Esophagus squamous epithelium (tissue), 5 donors: ENCODE measurements around the gene LIM2. TPM values are rescaled to one million over a fixed set of nuclear protein-coding genes. Genes with fewer than 3 reads are reported as not detected.

ENCODE experiments used
- DNase-seq: peaks from one replicate; lab custom pipeline; 2025; lab: John Stamatoyannopoulos, UW
- H3K27ac ChIP-seq, 4 donors: fragments of 200-600 bp; sonication (generic); one replicate each; pipeline ENCODE4 v1.5.1; 2016 to 2019; ENCODE audit warnings: mild to moderate bottlenecking in 1 of 4
- H3K27me3 ChIP-seq, 4 donors: fragments of 200-600 bp; sonication (generic); 1 replicate in 3 of 4; 2 replicates in 1 of 4; pipeline versions ENCODE4 v1.5.1 to v1.6.0; 2017 to 2021; ENCODE audit warnings: antibody characterized with exemption in 1 of 4
- H3K36me3 ChIP-seq, 3 donors: fragments of 200-600 bp; sonication (generic); one replicate each; pipeline ENCODE4 v1.5.1; 2016 to 2019
- H3K4me1 ChIP-seq, 3 donors: fragments of 200-600 bp; sonication (generic); one replicate each; pipeline ENCODE4 v1.5.1; 2017 to 2019
- H3K4me3 ChIP-seq, 4 donors: fragments of 200-600 bp; sonication (generic); 1 replicate in 3 of 4; 2 replicates in 1 of 4; pipeline ENCODE4 v1.5.1; 2016 to 2019; ENCODE audit warnings: mild to moderate bottlenecking in 2 of 4, moderate library complexity in 1 of 4
- H3K9me3 ChIP-seq, 3 donors: fragments of 200-600 bp; sonication (generic); one replicate each; pipeline ENCODE4 v1.5.1; 2016 to 2019
- POLR2A ChIP-seq, 4 donors: fragments of 450-650 bp; IDR thresholded peaks; one replicate each; pipeline ENCODE4 v1.6.1; 2017; ENCODE audit warnings: antibody characterized with exemption in 4 of 4, mild to moderate bottlenecking in 4 of 4, moderate library complexity in 3 of 4
- WGBS, 2 donors: methylation state at CpG; one replicate each; pipeline ENCODE4 v1.1.5; 2018; 5-methylcytosine and 5-hydroxymethylcytosine counted together
- intact Hi-C: fragments of 100-400 bp; cut with DNase I; formaldehyde crosslinking; loops from one replicate; pipeline ENCODE4 v1.15.0; 2022
- total RNA-seq, 4 donors: library from RNA; depleted of rRNA; stranded (reverse); fragments of >200 nt; gene quantifications; one replicate each; pipeline ENCODE4 v1.1.0, GENCODE V29; 2016
- TF ChIP-seq, protein P1 (sequence below), 6 experiments: fragments of 450-650 bp in 4 of 6; fragments of 200-600 bp in 2 of 6; sonication (generic) in 2 of 6; IDR thresholded peaks; one replicate each; pipeline ENCODE4 v1.5.1; 2016 to 2019; ENCODE audit warnings: antibody characterized with exemption in 6 of 6, mild to moderate bottlenecking in 4 of 6, moderate library complexity in 4 of 6
- donor health status: DM: yes; HTN: yes; CAD: no.

Gene LIM2
- total RNA-seq, 4 donors from 2014 or later, result not detected

DNA sequence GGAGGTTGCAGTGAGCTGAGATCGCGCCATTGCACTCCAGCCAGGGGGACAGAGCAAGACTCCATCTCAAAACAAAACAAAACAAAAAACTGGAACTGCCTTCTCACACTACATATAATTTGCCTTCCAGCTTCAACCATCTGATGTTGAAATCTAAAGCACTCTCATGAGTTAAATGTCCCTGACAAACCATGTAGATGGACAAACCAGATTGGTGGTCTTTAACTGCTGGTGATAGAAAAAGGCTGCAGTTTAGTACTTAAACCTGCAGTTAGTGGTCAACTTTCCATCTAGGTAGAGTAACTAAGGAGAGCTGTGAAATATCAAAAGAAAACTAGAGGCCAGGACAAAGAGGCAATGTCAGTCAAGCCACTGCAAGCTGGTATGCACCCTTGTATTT lies 8.4 kb upstream of the LIM2 start:
- Histone ChIP-seq H3K4me3 (no peak overlapping the region), H3K27me3 (no peaks in the 10 kb centered on the region), H3K9me3 (no peaks in the 10 kb centered on the region), H3K27ac (peak overlapping the region in 2 of 4 donors; percentile 57 to 86), H3K36me3 (no peaks in the 10 kb centered on the region), H3K4me1 (peaks cover 5 to 40% (median 11%) of the 10 kb centered on the region in 3 donors)
- intact Hi-C loops, result no loop called here
- DNase-seq, result no peak
- 89 to 96% methylated on average over 2 of the region's 2 CpGs for WGBS, 2 donors
- TF ChIP-seq, protein P1, sequence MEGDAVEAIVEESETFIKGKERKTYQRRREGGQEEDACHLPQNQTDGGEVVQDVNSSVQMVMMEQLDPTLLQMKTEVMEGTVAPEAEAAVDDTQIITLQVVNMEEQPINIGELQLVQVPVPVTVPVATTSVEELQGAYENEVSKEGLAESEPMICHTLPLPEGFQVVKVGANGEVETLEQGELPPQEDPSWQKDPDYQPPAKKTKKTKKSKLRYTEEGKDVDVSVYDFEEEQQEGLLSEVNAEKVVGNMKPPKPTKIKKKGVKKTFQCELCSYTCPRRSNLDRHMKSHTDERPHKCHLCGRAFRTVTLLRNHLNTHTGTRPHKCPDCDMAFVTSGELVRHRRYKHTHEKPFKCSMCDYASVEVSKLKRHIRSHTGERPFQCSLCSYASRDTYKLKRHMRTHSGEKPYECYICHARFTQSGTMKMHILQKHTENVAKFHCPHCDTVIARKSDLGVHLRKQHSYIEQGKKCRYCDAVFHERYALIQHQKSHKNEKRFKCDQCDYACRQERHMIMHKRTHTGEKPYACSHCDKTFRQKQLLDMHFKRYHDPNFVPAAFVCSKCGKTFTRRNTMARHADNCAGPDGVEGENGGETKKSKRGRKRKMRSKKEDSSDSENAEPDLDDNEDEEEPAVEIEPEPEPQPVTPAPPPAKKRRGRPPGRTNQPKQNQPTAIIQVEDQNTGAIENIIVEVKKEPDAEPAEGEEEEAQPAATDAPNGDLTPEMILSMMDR (IDR thresholded peaks at IDR 0.05), result no peak
- TF ChIP-seq POLR2A (IDR thresholded peaks at IDR 0.05), result no peak

DNA sequence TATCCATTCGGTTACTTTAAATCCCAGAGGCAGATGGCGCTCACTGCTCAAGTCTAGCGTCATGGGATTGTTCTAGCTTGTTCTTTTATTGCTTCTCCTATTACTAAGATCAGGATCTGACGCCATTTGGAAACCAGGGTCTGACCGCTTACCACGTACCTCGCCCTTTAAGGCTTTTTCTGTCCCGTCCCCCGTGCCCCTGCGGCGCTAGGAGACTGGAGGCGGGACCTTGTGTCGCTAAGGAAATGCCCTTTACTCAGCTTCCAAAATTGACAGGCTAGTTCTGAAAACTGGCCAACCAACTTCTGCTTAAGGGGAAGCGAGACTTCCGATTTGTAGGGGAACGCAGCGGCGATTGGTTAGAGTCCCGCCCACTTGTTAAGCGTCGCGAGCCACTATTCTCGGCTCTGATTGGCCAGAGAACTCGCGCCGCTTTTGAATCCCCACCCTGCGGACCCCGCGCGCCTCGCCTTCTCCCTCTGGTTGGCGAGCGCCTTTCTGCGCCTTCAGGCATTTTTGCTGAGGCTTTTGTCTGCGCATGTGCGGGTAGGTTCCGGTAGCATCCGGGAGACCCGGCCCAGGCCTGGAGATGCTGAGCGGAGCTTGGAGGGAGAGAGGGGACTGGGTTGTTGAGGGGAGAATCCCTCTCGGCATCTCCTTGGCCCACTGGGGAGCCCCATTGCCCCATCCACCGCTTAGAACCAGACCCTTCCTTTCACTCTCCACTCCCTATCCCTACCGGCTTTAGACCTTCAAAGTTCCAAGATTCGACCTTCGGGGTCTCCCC lies 6.5 kb upstream of the LIM2 start:
- peak in 1 of 4 donors; percentile 27 for TF ChIP-seq POLR2A (IDR thresholded peaks at IDR 0.05)
- TF ChIP-seq, protein P1 (IDR thresholded peaks at IDR 0.05), result no peak
- Histone ChIP-seq H3K4me3 (peak overlapping the region; percentile 14 to 66 (median 40)), H3K36me3 (no peaks in the 10 kb centered on the region), H3K9me3 (no peaks in the 10 kb centered on the region), H3K4me1 (peaks cover 5 to 50% (median 11%) of the 10 kb centered on the region in 3 donors), H3K27ac (peak overlapping the region; percentile 62 to 88 (median 85)), H3K27me3 (no peaks in the 10 kb centered on the region)
- peak; percentile 83 for DNase-seq
- 3% methylated on average over 13 to 15 of the region's 45 CpGs for WGBS, 2 donors
- intact Hi-C loops, result no loop called here

DNA sequence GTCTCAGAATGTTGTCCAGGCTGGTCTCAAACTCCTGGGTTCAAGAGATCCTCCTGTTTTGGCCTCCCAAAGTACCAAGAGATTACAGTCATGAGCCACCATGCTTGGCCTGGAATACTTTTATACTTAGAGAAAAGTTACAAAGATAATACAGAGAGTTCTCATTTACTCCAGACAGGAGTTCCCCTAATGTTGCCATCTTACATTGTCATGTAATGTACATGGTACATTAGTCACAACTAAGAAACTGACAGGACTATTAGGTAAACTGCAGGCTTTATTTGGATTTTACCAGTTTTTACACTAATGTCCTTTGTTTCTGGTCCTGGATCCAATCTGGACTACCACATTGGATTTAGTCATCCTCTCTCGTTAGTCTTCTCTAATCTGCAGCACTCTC lies 4.9 kb upstream of the LIM2 start:
- no peaks in the 10 kb centered on the region for H3K36me3 ChIP-seq
- H3K4me1 ChIP-seq, result peaks cover 5 to 47% (median 11%) of the 10 kb centered on the region in 3 donors
- intact Hi-C loops, result no loop called here
- H3K9me3 ChIP-seq, result no peaks in the 10 kb centered on the region
- H3K27ac ChIP-seq, result no peak overlapping the region
- 80 to 95% methylated on average over 1 of the region's 1 CpG for WGBS, 2 donors
- TF ChIP-seq POLR2A (IDR thresholded peaks at IDR 0.05), result no peak
- TF ChIP-seq, protein P1 (IDR thresholded peaks at IDR 0.05), result no peak
- no peak overlapping the region for H3K4me3 ChIP-seq
- DNase-seq, result no peak
- H3K27me3 ChIP-seq, result no peaks in the 10 kb centered on the region

DNA sequence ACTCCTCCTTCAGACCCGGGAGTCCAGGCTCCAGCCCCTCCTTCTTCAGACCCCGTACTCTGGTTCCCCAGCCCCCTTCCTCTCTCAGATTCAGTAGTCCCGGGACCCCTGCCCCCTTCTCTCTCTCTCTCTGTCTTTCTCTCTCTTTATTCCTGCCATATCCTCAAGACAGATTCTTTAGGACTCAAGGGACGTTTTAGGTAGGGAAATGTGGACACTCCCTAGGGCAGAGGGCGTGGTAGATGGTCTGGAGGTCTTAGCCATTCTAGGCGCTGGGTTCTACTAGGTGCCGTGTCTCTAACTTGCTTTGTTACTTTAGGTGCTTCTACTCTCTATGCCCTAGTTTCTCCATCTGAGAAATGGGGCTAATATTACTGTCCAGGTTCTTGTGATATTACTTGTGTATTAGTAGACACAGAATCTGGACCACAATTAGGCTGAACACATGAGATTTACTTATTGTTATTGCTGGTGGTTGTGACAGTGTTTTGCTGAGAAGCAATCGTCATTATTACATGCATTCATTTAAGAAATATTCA lies 3.4 kb upstream of the LIM2 start:
- H3K36me3 ChIP-seq, result no peaks in the 10 kb centered on the region

More for the DNA sequence above, 3.4 kb upstream of the LIM2 start:
- Histone ChIP-seq H3K9me3 (no peaks in the 10 kb centered on the region), H3K4me3 (no peak overlapping the region), H3K4me1 (peaks cover 5 to 36% (median 11%) of the 10 kb centered on the region in 3 donors), H3K27me3 (no peaks in the 10 kb centered on the region), H3K27ac (no peak overlapping the region)
- intact Hi-C loops, result no loop called here
- WGBS, 2 donors, result 62 to 68% methylated on average over 8 of the region's 8 CpGs
- no peak for DNase-seq
- TF ChIP-seq, protein P1 (IDR thresholded peaks at IDR 0.05), result no peak
- TF ChIP-seq POLR2A (IDR thresholded peaks at IDR 0.05), result no peak
